ENCODE results near the gene PSMD6.

PSMD6 gene

DNA sequence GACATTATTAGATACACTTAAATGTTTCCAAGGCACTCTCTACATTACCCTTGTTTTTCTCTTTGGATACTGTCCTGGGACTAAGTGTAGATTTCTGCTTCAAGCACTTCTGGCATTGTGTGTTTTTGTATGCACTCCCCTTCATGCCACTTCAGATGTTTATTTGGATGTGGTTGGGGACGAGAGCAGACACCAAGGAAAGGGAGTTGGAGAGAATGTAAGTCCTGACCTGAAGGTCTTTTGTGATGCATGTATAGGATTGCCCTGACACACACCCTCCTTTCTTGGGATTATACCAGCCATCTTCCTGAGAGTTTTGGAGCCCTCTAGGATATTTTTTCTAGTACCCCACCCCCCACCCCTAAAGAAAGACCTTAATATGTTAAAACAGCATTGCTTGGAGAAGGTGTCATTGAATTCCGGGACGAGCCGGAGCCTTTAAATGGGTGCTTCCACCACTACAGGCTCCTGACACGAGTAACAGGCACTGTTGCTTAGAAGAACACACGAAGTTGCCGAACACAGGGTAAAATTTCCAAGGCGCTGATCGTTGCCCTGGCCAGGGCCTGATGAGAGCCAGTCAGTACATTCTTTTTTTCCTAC, 22.7 kb downstream of the PSMD6 start:
- Histone ChIP-seq H3K27ac (replicated peaks) (no peak overlapping the region), H3K4me3 (replicated peaks; ENCODE audit: insufficient read depth, low read length) (no peak overlapping the region), H3K27me3 (ENCODE audit: insufficient read depth, poor library complexity, severe bottlenecking) (no peaks in the 10 kb centered on the region)
- TF ChIP-seq SPI1 (IDR thresholded peaks at IDR 0.05; ENCODE audit: borderline replicate concordance, low read depth) = no peak
- no peak for TF ChIP-seq POLR2AphosphoS5 (IDR thresholded peaks at IDR 0.05; ENCODE audit: low read depth)
- TF ChIP-seq, protein P1, sequence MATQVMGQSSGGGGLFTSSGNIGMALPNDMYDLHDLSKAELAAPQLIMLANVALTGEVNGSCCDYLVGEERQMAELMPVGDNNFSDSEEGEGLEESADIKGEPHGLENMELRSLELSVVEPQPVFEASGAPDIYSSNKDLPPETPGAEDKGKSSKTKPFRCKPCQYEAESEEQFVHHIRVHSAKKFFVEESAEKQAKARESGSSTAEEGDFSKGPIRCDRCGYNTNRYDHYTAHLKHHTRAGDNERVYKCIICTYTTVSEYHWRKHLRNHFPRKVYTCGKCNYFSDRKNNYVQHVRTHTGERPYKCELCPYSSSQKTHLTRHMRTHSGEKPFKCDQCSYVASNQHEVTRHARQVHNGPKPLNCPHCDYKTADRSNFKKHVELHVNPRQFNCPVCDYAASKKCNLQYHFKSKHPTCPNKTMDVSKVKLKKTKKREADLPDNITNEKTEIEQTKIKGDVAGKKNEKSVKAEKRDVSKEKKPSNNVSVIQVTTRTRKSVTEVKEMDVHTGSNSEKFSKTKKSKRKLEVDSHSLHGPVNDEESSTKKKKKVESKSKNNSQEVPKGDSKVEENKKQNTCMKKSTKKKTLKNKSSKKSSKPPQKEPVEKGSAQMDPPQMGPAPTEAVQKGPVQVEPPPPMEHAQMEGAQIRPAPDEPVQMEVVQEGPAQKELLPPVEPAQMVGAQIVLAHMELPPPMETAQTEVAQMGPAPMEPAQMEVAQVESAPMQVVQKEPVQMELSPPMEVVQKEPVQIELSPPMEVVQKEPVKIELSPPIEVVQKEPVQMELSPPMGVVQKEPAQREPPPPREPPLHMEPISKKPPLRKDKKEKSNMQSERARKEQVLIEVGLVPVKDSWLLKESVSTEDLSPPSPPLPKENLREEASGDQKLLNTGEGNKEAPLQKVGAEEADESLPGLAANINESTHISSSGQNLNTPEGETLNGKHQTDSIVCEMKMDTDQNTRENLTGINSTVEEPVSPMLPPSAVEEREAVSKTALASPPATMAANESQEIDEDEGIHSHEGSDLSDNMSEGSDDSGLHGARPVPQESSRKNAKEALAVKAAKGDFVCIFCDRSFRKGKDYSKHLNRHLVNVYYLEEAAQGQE (IDR thresholded peaks at IDR 0.05; ENCODE audit: insufficient replicate concordance, low read depth) = no peak
- TF ChIP-seq GABPA (IDR thresholded peaks at IDR 0.05; ENCODE audit: low read depth) = no peak
- TF ChIP-seq, protein P2, sequence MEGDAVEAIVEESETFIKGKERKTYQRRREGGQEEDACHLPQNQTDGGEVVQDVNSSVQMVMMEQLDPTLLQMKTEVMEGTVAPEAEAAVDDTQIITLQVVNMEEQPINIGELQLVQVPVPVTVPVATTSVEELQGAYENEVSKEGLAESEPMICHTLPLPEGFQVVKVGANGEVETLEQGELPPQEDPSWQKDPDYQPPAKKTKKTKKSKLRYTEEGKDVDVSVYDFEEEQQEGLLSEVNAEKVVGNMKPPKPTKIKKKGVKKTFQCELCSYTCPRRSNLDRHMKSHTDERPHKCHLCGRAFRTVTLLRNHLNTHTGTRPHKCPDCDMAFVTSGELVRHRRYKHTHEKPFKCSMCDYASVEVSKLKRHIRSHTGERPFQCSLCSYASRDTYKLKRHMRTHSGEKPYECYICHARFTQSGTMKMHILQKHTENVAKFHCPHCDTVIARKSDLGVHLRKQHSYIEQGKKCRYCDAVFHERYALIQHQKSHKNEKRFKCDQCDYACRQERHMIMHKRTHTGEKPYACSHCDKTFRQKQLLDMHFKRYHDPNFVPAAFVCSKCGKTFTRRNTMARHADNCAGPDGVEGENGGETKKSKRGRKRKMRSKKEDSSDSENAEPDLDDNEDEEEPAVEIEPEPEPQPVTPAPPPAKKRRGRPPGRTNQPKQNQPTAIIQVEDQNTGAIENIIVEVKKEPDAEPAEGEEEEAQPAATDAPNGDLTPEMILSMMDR (IDR thresholded peaks at IDR 0.05; ENCODE audit: insufficient read depth, low read length) = no peak
- DNase-seq (ENCODE audit: low read depth in 1 of 2, low spot score in 1 of 2) = no peak

DNA sequence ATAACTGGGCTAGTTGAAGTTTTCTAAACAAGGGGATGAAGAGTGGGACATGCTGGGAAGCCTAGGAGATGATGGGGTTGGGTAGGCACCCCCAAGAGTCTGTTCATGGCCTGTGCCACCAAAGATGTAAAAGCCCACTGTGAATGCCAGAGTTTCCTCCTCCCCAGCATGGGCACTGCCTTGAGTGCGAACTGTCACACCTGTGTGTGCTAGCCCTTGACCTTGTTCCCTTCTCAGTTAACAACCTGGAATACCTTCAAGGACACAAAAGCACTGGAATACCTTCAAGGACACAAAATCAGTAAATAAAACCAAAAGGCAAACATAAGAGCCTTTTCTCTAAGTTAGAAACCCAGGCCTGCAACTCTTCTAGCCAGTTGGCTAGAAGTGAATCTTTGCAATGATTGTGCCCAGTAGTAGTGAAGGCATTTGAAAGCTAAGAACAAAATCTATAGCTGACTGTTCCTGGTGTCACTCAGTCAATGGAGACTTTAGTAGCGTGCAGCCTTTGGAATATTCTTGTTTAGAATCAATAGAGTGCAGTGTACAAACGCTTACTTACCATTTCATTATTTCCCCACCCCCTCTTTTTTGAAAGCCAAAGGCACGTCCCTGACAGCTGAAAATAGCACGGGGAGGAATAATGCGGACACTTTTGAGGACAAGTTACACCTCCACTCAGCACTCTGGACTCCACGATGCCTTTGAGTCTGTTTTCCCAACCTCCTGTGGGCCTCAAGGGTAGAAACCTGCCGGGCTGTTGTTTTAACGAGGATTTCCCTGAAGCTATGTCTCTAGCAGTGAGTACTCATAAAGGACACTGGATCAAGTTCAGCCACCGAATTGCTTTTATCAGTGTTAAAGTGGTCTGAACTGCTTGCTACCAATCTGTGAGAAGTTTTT, 24.2 kb downstream of the PSMD6 start:
- H3K4me3 ChIP-seq (replicated peaks; ENCODE audit: insufficient read depth, low read length) = no peak overlapping the region
- H3K27ac ChIP-seq (replicated peaks) = no peak overlapping the region
- no peaks in the 10 kb centered on the region for H3K27me3 ChIP-seq (ENCODE audit: insufficient read depth, poor library complexity, severe bottlenecking)
- TF ChIP-seq SPI1 (IDR thresholded peaks at IDR 0.05; ENCODE audit: borderline replicate concordance, low read depth) = no peak
- no peak for TF ChIP-seq POLR2AphosphoS5 (IDR thresholded peaks at IDR 0.05; ENCODE audit: low read depth)
- TF ChIP-seq, protein P2 (IDR thresholded peaks at IDR 0.05; ENCODE audit: insufficient read depth, low read length) = no peak
- TF ChIP-seq, protein P1 (IDR thresholded peaks at IDR 0.05; ENCODE audit: insufficient replicate concordance, low read depth) = no peak
- no peak for TF ChIP-seq GABPA (IDR thresholded peaks at IDR 0.05; ENCODE audit: low read depth)
- no peak for DNase-seq (ENCODE audit: low read depth in 1 of 2, low spot score in 1 of 2)

DNA sequence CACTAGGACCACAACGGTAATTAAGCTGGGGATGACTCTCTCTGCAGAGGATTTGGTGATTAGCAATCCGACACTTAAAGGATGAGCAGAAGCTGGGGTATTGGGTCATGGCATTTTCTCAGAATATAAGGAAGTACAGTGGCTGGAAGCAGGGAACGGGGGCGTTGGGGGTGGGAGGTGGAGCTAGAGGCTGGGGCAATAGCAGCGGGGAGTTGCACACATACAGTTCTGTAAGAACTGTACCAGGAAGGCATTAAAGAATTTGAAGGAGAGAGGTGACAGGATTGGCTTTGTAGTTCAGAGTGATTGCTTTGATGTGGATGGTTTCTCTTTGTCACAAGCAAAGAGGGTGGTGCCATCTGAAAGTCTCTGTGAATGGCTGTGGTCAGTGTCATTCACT, 28.2 kb downstream of the PSMD6 start:
- H3K27ac ChIP-seq (replicated peaks) = no peak overlapping the region
- H3K27me3 ChIP-seq (ENCODE audit: insufficient read depth, poor library complexity, severe bottlenecking) = no peaks in the 10 kb centered on the region
- H3K4me3 ChIP-seq (replicated peaks; ENCODE audit: insufficient read depth, low read length) = no peak overlapping the region
- peak in 1 of 2 experiments; percentile 58 for DNase-seq (ENCODE audit: low read depth in 1 of 2, low spot score in 1 of 2)
- TF ChIP-seq GABPA (IDR thresholded peaks at IDR 0.05; ENCODE audit: low read depth) (no peak), SPI1 (IDR thresholded peaks at IDR 0.05; ENCODE audit: borderline replicate concordance, low read depth) (no peak), POLR2AphosphoS5 (IDR thresholded peaks at IDR 0.05; ENCODE audit: low read depth) (no peak)
- TF ChIP-seq, protein P2 (IDR thresholded peaks at IDR 0.05; ENCODE audit: insufficient read depth, low read length) = no peak
- TF ChIP-seq, protein P1 (IDR thresholded peaks at IDR 0.05; ENCODE audit: insufficient replicate concordance, low read depth) = no peak
